Activated CD4-positive, alpha-beta T cell treated with anti-CD3 and anti-CD28 coated beads, Interleukin-2, amount 50 U/mL, for 48 hours (primary cell): ENCODE measurements around the gene NCKAP1.
"Not testable (repeated sequence)": the region's sequence is repeated elsewhere in the genome, so short reads cannot be mapped to it uniquely, and the experiment has no call there.

Experiments
- DNase-seq, 2 experiments: peaks; one replicate each; pipeline ENCODE4 v3.0.0-alpha.2; 2020

Gene NCKAP1

DNA sequence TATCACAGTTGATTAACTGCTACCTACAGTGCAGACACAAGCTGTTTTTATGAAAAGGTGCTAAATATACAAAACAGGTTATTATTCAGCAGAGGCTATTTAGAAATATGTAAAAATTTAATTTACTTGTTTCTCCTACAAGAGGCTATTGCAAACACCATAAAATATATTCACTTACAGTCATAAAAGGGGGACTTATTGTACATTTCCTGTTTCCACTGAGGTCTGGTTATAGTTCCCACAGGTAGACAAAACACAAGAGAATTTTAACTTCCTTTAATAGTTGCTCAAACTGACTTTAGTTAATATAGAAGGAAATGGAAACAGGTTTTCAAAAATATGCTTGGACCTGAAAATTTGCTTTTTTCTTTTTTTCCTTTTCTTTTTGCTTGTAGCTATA is 131.8 kb downstream of the NCKAP1 start:
- DNase-seq, result no peak

DNA sequence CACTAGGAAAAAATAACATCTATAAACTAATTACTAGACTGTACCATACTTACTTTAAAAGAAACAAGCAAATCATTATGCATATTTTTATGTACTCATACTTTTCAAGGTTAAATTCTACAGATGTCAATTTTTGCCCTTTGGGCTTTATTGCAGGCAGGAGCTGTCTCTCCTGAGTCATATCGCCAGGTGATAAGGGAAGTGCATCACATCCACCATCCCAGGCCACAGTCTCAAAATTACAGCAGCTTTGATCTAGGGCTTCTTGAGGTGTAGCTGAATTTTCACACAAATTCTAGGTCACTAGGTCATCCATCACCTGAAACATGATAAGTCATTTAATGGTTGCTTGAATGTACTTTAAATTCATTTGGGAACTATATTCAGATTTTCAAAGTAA is 133.4 kb downstream of the NCKAP1 start:
- no peak for DNase-seq

DNA sequence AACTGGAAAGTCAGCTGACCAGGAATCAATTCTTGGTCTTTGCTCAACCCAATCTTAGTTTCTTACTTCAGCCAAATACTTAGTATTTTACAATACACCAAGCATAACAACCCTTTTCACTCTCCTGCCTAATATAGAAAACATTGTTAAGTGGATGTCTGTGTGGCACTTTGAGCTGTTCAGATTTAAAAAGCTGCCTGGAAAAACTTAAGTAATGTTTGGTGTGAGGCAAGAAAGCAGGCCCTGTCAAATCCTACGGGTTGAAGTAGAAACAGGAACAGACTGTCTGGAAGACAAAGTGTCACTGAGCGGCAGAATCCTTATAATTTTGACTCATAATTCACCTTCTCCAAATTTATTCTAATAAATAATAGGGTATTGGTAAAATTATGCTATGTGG is 134.7 kb downstream of the NCKAP1 start:
- no peak for DNase-seq

DNA sequence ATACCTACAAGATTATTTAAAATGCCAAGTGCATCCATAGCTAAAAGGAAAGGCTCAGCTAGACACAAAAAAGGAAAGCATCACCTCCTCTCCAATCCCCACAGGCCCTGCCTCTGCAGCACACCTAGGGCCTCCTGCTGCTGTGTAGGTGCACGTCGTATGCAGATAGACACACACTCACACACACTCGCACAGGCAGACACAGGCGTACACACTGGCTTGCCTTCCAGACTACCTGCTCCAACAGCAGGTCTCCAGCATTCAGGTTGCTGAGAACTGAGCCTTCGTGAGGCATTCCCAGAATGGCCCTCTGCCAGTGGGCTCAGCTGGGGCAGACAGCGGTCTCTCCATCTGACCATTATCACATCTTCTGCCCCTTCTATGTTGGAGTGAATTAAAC is 136.5 kb downstream of the NCKAP1 start:
- DNase-seq, result no peak

DNA sequence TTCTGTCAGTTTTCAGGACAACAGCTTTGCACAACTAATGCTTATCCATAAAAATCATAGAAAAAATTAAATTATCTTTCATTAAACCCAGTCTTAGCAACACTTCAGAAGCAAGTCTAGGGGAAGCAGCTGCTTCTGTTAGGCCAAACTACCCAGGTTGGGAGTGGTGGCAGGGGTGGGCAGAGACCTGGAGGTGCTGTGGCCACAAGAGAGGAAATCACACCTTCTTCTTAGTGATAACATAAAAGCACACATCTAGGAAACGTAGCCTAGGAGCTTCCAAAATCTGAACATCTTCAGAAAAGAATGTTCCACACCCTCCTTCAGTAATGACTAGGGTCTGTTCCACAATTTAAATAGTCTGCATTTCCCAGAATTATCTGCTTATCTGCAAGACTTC is 139.5 kb downstream of the NCKAP1 start:
- DNase-seq, result no peak

DNA sequence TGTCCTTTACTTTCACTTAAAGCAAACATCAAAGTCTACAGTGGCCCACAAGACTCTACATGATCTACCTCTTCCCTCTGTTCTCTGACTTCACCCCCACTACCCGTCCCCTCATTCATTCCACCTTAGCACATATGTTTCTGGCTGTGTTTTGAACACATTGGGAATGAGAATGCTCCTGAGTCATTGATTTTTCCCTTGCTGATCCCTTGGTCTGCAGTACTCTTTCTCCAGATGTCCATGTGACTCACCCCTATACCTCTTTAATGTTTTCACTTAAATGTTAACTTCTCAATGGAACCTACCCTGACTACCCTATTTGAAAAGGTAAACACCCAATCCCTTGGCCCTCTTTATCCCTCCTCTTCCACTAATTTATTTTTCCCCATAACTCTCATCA is 141.1 kb downstream of the NCKAP1 start:
- DNase-seq, result no peak

DNA sequence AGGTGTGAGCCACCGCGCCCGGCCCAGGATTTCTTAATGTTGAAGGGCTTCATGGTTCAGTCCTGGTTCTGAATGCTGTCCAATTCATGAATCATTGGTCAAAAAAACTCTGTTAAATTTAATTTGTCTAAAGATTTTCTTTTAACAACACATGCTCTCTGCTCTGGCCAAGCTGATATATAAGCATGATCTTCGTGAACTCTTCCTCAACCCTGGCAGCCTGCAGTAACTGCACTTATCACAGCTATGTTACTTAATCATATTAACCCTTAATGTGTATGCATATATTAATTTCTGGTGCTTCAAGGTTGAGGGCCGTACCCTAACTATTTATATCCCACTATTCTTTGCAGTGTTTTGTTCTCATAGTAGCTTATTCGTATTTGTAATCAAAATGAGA is 142.5 kb downstream of the NCKAP1 start:
- DNase-seq, result no peak

DNA sequence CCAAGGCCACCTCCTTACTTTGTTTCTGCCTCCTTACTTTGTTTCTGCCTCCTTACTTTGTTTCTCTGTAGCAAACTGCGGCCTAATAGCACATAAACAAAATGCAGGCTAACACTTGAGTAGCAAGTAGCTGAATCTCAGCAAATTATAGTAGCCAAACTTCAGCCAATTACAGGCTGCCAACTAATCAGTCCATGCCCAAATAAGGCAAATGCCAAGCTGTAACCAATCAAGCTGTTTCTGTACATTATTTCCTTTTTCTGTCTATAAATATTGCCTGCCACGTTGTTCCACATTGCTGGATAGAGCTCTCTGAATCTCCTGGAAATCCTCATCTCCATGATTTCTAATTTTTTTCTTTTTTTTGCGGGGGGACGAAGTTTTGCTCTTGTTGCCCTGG is 143.1 kb downstream of the NCKAP1 start:
- DNase-seq, result no peak

DNA sequence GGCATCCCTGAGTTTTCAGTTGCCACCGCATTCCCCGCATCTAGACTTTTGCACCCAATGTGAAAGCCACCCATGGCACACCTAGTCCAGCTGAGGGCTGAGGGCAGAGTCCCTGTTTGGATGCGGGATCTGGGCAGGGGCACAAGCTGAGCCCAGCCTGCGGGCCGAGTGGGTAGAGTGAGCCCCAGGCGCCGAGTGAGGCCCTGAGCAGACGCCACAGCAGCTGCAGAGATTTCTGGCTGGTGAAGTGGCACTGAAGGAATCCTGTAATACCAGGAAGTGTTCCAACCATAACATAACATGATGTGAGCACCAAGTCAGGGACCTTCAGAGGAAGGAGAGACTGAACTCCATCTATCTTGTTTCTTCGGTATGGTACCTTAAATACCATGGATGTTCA is 144.1 kb downstream of the NCKAP1 start:
- no peak for DNase-seq

DNA sequence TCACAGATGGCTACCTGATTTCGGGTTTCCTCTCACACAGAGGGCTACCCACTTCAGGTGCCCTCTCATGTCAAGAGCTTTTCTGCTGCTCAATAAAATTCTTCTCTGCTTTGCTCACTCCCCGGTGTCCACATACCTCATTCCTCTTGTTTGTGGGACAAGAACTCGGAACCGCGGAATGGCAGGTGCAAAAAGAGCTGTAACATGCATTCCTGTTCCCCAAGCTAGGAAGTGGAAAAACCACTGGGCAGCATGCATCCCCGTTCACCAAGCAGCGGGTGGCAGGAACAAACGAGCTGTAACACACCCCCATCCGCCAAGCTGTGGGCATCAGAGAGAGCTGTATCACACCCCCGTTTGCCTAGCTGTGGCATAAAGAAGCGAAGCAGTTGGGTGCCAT is 144.6 kb downstream of the NCKAP1 start:
- DNase-seq, result no peak

DNA sequence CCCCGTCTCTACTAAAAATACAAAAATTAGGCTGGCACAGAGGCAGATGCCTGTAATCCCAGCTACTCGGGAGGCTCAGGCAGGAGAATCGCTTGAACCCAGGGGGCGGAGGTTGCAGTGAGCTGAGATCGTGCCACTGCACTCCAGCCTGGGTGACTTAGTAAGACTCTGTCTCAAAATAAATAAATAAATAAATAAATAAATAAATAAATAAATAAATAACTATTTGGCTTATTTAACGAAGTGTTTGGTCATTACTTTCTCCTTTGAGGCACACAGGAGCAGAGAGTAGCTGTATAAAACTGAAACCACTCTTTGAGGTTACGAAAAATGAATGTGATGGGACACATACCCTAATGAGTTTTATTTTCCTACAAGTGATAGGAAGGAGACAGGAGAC is 145.2 kb downstream of the NCKAP1 start:
- not testable (repeated sequence) for DNase-seq

DNA sequence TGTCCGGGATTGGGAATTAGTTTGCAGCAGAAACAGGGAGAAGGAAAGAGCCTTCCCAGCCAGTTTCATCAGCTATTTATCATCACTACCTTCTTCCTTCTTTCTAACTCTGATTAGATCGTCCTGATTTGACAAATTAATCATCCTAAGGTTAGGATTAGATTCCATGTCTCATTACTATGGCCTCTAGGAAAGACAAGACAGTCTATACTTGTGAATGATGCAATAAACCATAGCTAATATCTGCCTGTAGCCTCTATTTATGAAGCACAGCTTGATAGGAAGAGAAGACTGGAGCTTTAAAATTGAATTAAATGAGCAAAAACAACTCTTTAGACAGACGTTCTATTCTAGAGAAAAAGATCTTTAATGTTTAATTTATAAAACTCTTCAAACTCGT is 146.6 kb downstream of the NCKAP1 start:
- no peak for DNase-seq

DNA sequence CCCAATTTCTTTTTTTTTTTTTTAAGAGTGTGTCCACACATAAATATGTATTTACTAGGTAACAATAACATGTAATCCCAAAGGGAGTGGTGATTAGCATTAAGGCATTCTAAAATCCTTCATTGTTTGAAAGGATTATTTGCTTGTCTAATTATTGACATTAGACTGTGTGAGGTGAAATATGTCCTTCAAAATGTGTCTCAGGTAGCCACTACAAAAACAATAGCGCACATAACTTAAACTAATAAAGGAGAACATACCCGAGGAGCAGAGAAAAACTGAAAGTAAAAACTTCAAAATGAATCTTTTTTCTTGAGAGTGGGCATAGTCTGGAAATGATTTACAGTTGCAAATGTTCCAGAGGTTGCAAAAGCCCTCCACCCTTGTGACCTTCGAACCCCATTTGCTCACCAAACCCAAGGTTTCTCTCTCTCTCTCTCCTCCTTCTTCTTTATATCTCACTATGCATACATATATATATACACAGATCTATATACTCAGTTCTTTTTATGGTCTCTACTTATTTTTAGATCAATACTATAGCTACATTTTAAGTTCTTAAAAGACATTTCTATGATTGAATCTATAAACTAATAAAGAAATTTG is 147.4 kb downstream of the NCKAP1 start:
- DNase-seq, result no peak

DNA sequence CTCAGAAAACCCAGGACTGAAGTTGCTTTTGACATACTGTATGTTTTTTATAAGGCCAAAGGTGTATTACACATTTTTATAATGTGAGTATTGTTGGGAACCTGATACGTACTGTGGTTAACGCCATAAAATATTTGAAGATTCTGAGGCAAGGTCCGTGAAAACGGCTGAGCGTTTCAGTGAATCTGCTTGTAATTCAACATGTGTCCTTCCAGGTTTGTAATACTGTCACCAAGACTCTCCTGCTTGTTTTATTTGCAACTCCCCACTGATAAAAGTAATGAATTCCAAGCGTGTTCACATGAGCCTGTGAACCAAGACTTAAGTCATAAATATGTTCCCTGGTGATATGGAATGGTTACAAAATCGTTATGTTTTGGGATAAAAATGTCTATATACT is 148.0 kb downstream of the NCKAP1 start:
- DNase-seq, result no peak

DNA sequence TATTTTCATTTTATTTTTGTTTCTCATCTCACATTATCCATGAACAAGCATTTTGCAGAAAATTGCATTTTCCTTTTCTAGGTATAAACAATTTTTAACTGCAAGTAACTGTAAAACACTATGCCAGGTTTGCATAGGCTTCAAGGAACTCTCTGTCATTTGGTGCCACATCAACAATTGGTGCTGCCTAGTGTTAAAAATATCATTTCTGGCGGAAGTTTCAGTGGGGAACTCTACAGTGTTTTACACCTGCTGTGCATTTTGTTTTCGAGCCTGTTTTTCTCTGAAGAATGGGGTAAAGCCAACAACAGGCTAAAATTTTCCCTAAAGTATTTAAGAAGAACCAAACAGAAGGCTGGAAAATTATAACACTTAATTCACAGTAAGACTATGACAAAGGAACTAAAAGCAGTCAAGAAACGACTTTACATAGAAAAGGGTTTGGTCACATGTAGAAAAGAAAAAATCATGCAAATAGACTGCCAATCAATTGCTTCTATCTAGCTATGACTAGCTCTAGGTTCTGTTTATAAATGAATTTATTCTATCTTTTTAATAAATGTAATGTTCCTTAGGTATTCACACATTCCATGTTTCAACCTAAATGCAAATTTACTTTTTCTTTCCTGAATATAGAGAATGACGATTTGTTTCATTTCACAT is 150.4 kb downstream of the NCKAP1 start:
- no peak for DNase-seq

DNA sequence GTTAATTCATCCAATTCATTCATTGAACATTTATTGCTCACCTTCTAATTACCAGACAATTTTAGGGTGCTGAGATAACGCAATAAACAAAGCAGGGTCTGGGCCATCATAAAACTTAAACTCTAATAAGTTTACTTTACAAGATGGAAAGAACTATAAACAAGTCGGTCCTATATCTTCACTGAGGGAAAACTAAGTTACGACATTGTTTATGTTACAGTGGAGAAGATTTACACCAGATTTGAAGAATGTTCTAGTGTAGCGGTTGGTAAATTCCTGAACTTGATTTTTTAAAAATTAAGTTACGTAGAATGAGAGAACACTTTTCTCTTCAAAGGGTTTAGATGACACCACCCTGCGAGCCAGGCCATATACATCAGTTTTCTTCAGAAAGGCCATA is 151.2 kb downstream of the NCKAP1 start:
- DNase-seq, result no peak

DNA sequence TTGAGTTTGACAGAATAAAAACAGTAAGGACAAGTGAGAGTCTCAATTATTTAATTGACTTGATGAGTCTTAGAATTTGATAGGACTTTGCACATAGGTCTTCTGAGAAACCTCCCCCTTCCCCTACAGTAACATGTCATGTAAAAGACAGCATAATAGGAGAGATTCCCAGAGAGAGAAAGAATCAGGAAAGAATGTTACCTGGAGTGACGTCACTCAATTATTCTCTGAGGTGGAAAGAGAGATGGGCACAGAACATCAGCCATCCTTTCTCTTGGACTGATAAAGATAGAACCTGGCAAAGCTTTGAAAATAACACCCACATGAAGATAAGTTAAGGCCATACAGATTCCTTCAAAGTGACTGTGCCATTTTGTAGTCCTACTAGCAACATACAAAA is 152.5 kb downstream of the NCKAP1 start:
- DNase-seq, result no peak

DNA sequence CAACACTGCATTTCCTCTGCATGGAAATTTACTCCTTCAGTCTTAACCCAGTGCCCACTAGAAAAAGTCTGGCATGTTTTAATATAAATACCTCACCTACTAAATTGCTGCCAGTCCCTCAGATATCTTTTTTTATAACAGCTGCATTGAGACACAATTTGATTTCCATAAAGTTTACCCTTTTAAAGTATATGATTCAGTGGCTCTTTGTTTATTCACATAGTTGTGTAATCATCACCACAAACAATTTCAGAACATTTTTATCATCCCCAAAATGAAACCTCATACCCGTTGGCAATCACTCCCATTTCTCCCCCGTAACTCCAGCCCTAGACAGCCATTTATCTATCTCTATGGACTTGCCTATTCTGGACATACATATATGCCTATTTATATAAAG is 154.8 kb downstream of the NCKAP1 start:
- no peak for DNase-seq

DNA sequence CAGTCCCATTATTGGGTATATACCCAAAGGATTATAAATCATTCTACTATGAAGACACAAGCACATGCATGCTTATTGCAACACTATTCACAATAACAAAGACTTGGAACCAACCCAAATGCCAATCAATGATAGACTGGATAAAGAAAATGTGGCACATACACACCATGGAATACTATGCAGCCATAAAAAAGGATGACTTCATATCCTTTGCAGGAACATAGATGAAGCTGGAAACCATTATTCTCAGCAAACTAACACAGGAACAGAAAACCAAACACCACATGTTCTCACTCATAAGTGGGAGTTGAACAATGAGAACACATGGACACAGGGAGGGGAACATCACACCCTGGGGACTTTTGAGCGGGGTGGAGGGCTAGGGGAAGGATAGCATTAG is 158.2 kb downstream of the NCKAP1 start:
- not testable (repeated sequence) for DNase-seq

DNA sequence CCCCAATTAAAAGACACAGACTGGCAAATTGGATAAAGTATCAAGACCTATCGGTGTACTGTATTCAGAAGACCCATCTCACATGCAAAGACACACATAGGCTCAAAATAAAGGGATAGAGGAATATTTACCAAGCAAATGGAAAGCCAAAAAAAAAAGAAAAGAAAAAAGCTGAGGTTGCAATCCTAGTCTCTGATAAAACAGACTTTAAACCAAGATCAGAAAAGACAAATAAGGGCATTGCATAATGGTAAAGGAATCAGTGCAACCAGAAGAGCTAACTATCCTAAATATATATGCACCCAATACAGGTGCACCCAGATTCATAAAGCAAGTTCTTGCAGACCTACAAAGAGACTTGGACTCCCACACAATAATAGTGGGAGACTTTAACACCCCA is 161.6 kb downstream of the NCKAP1 start:
- not testable (repeated sequence) for DNase-seq

DNA sequence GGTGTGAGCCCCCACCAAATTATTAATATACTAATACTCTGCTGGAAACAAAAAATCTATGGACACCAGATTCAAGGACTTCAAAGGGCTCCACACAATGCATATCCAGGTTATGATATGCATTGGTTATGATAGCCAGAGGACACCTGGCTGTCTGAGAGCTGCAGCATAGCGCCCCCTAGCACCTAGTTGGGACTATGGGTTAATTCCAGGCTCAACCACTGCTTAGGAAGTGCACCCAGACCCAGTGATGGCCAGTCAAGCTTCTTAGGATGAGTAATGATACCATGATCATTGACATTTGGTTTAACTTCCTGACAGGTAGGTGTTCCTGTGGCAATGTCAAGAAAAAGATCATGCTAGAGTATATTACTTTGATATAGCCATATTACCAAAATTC is 168.0 kb downstream of the NCKAP1 start:
- peak in 1 of 2 experiments; percentile 11 for DNase-seq

DNA sequence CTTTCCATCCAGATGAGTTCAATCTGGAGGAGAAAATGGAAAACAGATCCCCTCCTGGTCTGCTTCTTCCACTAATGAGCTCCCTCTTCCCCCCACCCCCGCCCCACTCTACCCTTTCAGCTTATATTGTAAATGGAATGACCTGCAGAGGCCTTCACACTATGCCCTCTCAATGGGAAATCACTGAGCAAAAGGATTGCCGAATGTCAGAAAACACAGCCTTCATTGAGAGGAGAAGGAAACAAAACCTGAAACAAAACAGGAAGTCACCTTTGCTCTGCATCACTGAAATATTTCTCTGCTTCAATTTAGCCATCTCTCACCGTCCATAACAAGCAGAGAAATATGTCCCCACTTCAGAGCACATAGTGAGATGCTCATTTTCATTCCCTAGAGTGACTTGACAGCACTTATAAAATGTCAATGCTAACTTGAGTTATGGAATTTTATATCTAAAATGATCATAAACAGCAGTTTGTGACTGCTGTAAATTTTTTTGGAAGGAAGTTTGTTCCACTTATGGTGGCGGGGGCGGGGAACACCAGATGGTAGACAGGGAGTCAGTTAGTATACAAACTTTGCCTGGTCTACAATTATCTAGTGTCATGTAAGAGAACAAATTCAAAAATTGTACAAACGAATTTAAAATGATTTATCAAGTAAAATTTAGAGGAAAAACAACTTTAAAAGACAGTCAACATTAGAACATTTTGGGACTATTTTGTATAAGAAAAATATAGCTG is 170.0 kb downstream of the NCKAP1 start:
- no peak for DNase-seq

DNA sequence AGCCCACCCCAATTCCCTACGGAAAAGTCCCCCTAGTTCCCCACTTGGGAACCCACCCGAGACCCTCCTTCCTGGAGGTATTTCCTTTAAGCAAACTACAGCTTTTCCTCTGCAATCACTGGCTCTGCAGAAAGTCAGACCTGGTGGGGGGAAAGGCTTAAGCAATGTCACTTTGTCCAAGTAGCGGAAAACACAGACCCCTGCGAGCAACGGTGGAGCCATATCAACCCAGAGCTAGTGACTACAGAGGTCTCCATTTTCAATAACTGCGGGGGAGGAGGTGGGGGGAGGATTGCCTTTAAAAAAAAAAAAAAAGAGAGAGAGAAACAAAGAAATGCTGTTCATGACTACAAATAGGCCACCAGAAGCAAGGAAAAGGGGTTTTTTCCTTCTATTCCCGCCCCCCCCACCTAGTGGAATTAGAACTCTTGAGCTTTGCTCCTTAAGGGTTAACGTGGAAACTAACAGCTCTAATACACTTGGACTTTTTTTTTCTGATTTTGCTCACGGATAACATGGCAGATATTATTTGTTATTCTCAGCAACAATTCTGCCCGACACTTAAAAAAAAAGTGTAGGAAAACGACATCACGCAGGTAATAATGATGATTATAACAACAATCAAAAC is 170.7 kb downstream of the NCKAP1 start:
- DNase-seq, result no peak
